Measurements from ENCODE around the gene GNAL. TPM values are rescaled to one million over a fixed set of nuclear protein-coding genes. Genes with fewer than 3 reads are reported as not detected.

The GNAL gene
- total and polyA plus RNA-seq, 7 donors = 0.90 to 30.8 (median 5.5) TPM

DNA sequence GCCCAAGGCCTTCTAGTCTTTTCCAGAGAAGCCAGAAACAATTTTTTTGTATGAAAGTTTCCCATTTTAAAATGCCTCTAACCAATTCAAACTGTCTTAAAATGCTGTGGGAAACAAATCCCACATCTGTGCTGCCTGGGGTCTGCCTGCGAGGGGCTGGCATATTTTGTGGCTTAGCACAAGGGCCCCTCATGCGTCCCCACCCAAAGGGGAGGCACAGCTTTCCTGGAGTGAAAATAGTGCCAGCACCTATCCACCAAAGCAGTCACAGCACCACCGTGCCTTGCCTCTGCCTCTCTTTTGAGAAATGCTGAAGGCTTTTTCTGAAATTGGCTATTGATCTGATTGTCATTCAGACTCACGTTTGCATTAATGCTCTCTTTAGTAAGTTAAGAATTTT, 22.2 kb upstream of the GNAL start:
- TF ChIP-seq CTCF (IDR thresholded peaks at IDR 0.05) = no peak
- DNase-seq (no peak), ATAC-seq (no peak)
- peaks cover 0 to 4% (median 2%) of the 10 kb centered on the region in 3 donors for H3K27me3 ChIP-seq (ENCODE audit: insufficient read depth in 3 of 3, low read length in 2 of 3)
- intact Hi-C loops (cut with DNase I) = no loop called here
- no peak overlapping the region for H3K27ac ChIP-seq
- H3K4me1 ChIP-seq = no peaks in the 10 kb centered on the region
- H3K36me3 ChIP-seq (ENCODE audit: insufficient read depth in 1 of 2, low read depth in 1 of 2) = no peaks in the 10 kb centered on the region
- 60 to 82% (median 68%) methylated on average over 4 of the region's 4 CpGs for WGBS, 3 donors
- H3K9me3 ChIP-seq = no peaks in the 10 kb centered on the region
- H3K4me3 ChIP-seq = no peak overlapping the region

DNA sequence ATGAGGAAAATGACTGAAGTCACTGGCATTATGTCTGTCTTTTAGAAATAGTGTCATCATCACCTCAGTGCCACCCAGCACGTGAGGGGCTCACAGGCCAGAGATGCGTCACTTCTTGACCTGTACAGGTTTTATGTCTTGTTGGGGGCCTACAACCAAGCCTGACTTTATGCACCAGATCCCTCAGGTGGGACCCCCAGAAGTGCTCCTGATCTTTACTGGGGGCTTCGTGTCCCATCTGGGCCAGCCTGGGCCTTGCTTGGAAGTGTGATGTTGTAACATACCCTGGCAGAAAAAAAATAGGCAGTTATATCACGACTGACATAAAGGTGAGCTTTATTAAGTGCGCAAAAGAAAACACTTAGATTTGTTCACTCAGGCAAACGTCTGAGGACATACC, 21.5 kb upstream of the GNAL start:
- Histone ChIP-seq H3K27ac (no peak overlapping the region), H3K4me1 (no peaks in the 10 kb centered on the region), H3K36me3 (ENCODE audit: insufficient read depth in 1 of 2, low read depth in 1 of 2) (no peaks in the 10 kb centered on the region), H3K9me3 (no peaks in the 10 kb centered on the region), H3K27me3 (ENCODE audit: insufficient read depth in 3 of 3, low read length in 2 of 3) (peaks cover 0 to 2% (median 0%) of the 10 kb centered on the region in 3 donors), H3K4me3 (no peak overlapping the region)
- no peak for ATAC-seq
- WGBS, 3 donors = 76 to 85% (median 84%) methylated on average over 6 of the region's 6 CpGs
- no peak for DNase-seq
- intact Hi-C loops (cut with DNase I) = no loop called here
- TF ChIP-seq CTCF (IDR thresholded peaks at IDR 0.05) = no peak

DNA sequence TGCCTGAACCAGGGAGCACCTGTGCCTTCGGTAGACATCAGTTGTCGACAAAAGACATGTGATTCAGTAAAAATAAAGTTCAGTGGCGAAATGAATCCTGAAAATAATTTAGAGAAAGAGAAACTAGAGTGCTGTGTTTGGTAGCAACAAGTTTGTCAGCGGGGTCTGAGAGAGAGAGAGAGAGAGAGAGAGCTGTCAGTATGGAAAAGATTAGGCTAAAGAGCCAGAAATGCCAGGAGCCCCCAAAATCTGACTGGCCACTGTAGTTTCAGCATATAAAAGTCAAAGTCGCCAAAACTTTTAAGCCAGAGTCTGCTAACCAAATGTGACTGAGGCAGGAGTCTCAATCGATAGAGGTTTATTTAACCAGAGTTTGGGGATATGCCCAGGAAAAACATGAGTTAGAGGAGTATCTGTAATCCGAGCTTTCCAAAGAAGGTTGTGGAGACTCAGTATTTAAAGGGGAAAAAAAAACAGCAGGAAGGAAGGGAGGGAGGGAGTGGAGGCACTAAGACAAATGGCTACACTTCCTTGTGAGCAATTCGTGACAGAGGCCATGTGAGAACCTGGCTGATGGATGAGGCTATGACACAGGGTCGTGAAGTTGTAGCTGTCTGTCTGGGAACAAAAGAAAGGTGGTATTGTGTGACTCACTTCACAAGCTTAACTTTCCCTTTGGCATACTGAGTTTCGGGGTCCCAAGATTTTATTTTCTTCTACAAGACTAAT, 20.5 kb upstream of the GNAL start:
- intact Hi-C loops (cut with DNase I) = no loop called here
- H3K36me3 ChIP-seq (ENCODE audit: insufficient read depth in 1 of 2, low read depth in 1 of 2) = no peaks in the 10 kb centered on the region
- TF ChIP-seq CTCF (IDR thresholded peaks at IDR 0.05) = no peak

GRCh38 chr18:11669271-11669947, 19.7 kb upstream of the GNAL start:
- DNase-seq = no peak
- Histone ChIP-seq H3K27me3 (ENCODE audit: insufficient read depth in 3 of 3, low read length in 2 of 3) (peaks cover 0 to 14% (median 2%) of the 10 kb centered on the region in 3 donors), H3K27ac (no peak overlapping the region), H3K9me3 (no peaks in the 10 kb centered on the region), H3K4me1 (no peaks in the 10 kb centered on the region), H3K4me3 (no peak overlapping the region), H3K36me3 (ENCODE audit: insufficient read depth in 1 of 2, low read depth in 1 of 2) (no peaks in the 10 kb centered on the region)
- WGBS, 3 donors = 58 to 62% (median 61%) methylated on average over 14 of the region's 14 CpGs
- TF ChIP-seq CTCF (IDR thresholded peaks at IDR 0.05) = no peak
- ATAC-seq = no peak
- intact Hi-C loops (cut with DNase I) = no loop called here

More for the DNA sequence above, 20.5 kb upstream of the GNAL start:
- Histone ChIP-seq H3K4me1 (no peaks in the 10 kb centered on the region), H3K27me3 (ENCODE audit: insufficient read depth in 3 of 3, low read length in 2 of 3) (peaks cover 0 to 7% (median 2%) of the 10 kb centered on the region in 3 donors), H3K27ac (no peak overlapping the region), H3K9me3 (no peaks in the 10 kb centered on the region), H3K4me3 (no peak overlapping the region)
- 49 to 53% (median 50%) methylated on average over 10 of the region's 10 CpGs for whole genome bisulfite sequencing, 3 donors
- DNase-seq (no peak), ATAC-seq (no peak)

All from psoas muscle (tissue), 8 donors.